Right lobe of liver (tissue), 4 donors: ENCODE results near the gene PPP1R12A.

Experiments
- CTCF ChIP-seq, 4 donors: fragments of 200-600 bp in 3 of 4; fragments of 450-650 bp in 1 of 4; IDR thresholded peaks; one replicate each; pipeline versions ENCODE4 v1.5.1 to v1.8.0; 2016 to 2022; ENCODE audit warnings: antibody characterized with exemption in 4 of 4, mild to moderate bottlenecking in 2 of 4
- POLR2A ChIP-seq: fragments of 450-650 bp; IDR thresholded peaks from one replicate; pipeline ENCODE4 v1.6.1; 2017; ENCODE audit warnings: antibody characterized with exemption, mild to moderate bottlenecking
- donor health status: DM: no; HTN: no; CAD: no.
- donor health status: DM: no; HTN: no; CAD: no.
- donor health status: DM: no; HTN: yes; CAD: no.

- TF ChIP-seq POLR2A (no peak), CTCF (IDR thresholded peaks at IDR 0.05) (no peak)
These were observed 26.5 kb upstream of the PPP1R12A start for GRCh38 chr12:79961411-79961810.
